Measurements from ENCODE around the gene AP3M1.
"Not testable (repeated sequence)": the region's sequence is repeated elsewhere in the genome, so short reads cannot be mapped to it uniquely, and the experiment has no call there.

The AP3M1 gene

GRCh38 chr10:74160013-74160412 lies 9.4 kb upstream of the AP3M1 start:
- DNase-seq = no peak

- no peak for DNase-seq
Measured at GRCh38 chr10:74156919-74157289, 6.3 kb upstream of the AP3M1 start.

GRCh38 chr10:74153676-74154075 lies 3.0 kb upstream of the AP3M1 start:
- DNase-seq = no peak

- no peak for DNase-seq
Measured at GRCh38 chr10:74153123-74153522, 2.5 kb upstream of the AP3M1 start.

GRCh38 chr10:74151879-74152722 lies 1.5 kb upstream of the AP3M1 start:
- no peak for DNase-seq

GRCh38 chr10:74150990-74151878 lies 606 bp upstream of the AP3M1 start, which contains the start of gene ADK:
Gene ADK, plus strand, starts transcription at chr10:74151221. Its CDS starts 58 bp downstream, at chr10:74151279.
- peak; percentile 97 to 100 (median 100) for DNase-seq

- DNase-seq = not testable (repeated sequence)
Measured at GRCh38 chr10:74146980-74147379, 3.6 kb downstream of the AP3M1 start.

- DNase-seq = no peak
Measured at GRCh38 chr10:74145133-74145532, 5.5 kb downstream of the AP3M1 start.

GRCh38 chr10:74140553-74140952 lies 10.1 kb downstream of the AP3M1 start:
- no peak for DNase-seq

- no peak for DNase-seq
Measured at GRCh38 chr10:74139981-74140380, 10.6 kb downstream of the AP3M1 start.

GRCh38 chr10:74138596-74138995 lies 12.0 kb downstream of the AP3M1 start:
- not testable (repeated sequence) for DNase-seq

- DNase-seq = no peak
Measured at GRCh38 chr10:74137992-74138391, 12.6 kb downstream of the AP3M1 start.

- no peak for DNase-seq
Measured at GRCh38 chr10:74135452-74135851, 15.2 kb downstream of the AP3M1 start.

- DNase-seq = no peak
Measured at GRCh38 chr10:74133923-74134820, 16.5 kb downstream of the AP3M1 start.

- no peak for DNase-seq
Measured at GRCh38 chr10:74123081-74123480, 27.5 kb downstream of the AP3M1 start.

- DNase-seq = no peak
Measured at GRCh38 chr10:74122060-74122459, 28.6 kb downstream of the AP3M1 start.

GRCh38 chr10:74121368-74121767 lies 29.3 kb downstream of the AP3M1 start:
- DNase-seq = no peak

GRCh38 chr10:74120911-74121310 lies 29.7 kb downstream of the AP3M1 start:
- DNase-seq = no peak

GRCh38 chr10:74118804-74119203 lies 31.8 kb downstream of the AP3M1 start:
- DNase-seq = no peak

- DNase-seq = no peak
Measured at GRCh38 chr10:74117738-74118137, 32.9 kb downstream of the AP3M1 start.

GRCh38 chr10:74114041-74114448 lies 36.6 kb downstream of the AP3M1 start:
- no peak for DNase-seq

- no peak for DNase-seq
Measured at GRCh38 chr10:74113546-74113945, 37.1 kb downstream of the AP3M1 start.

GRCh38 chr10:74111799-74112198 lies 38.8 kb downstream of the AP3M1 start:
- no peak for DNase-seq
